ENCODE results near the gene SMIM44. TPM values are rescaled to one million over a fixed set of nuclear protein-coding genes. Genes with fewer than 3 reads are reported as not detected.
A peak's percentile ranks its signal among the peaks of the same experiment; 100 is the strongest.
"Not testable (repeated sequence)": the region's sequence is repeated elsewhere in the genome, so short reads cannot be mapped to it uniquely, and the experiment has no call there.

SMIM44 gene
- total and polyA plus RNA-seq, 3 experiments from 2014 or later: not detected

DNA sequence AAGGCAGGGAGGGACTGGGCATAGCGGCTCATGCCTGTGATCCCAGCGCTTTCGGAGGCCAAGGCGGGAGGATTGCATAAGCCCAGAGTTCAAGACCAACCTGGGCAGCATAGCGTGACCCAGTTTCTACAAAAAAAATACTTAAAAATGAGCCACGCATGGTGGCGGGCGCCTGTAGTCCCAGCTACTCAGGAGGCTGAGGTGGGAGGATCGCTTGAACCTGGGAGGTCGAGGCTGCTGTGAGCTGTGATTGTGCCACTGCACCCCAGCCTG lies 30.4 kb downstream of the SMIM44 start:
- H3K27me3 ChIP-seq (ENCODE audit: insufficient read depth, low read length, poor library complexity, severe bottlenecking); H3K9me3 Mint-ChIP-seq; H3K4me1 ChIP-seq (ENCODE audit: insufficient read depth, low read length); H3K4me3 Mint-ChIP-seq; DNase-seq; H3K27me3 Mint-ChIP-seq; H3K27ac Mint-ChIP-seq; CTCF ChIA-PET; H3K4me1 Mint-ChIP-seq; H3K4me3 ChIP-seq (ENCODE audit: low read length); H3K9me3 ChIP-seq (ENCODE audit: low read length); POLR2A ChIA-PET; H3K27ac ChIP-seq (ENCODE audit: low read depth, low read length); H3K36me3 ChIP-seq (ENCODE audit: insufficient read depth, low read length): not testable (repeated sequence)
- peaks cover 3 to 41% (median 3%) of the 10 kb centered on the region in 3 donors for H3K36me3 Mint-ChIP-seq

DNA sequence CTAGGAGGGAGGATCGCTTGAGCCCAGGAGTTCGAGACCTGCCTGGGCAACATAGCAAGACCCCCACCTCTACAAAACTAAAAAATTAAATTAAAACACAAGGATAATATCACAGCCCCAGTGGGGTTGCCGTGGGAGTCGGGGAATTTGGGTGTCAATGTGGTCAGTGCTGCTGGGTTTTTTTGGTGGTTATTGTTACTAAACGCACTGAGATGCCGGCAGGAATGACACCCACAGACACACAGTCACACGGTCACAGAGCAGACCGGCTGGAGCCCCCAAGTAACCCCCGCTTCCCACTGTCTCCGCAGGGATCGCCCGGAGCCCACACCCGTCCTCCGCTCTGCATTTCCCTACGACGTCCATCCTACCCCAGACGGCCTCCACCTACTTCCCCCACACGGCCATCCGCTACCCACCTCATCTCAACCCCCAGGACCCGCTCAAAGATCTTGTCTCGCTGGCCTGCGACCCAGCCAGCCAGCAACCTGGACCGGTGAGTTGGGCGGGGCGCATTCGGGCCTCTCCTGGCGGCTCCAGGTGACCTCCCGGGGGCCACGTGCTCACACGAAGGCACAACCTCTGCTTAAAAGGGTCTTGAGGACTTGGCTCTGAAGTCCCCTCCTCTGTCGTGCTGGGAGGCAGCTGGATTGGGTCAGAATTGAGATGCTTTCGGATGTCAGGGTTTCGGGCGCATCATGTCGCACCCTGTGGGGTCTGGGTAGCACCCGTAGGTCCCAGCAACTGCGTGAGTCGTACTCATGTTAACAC lies 30.9 kb downstream of the SMIM44 start:
- peaks cover 3 to 41% (median 3%) of the 10 kb centered on the region in 3 donors for H3K36me3 Mint-ChIP-seq
- no peaks in the 10 kb centered on the region for H3K27me3 ChIP-seq (ENCODE audit: insufficient read depth, low read length, poor library complexity, severe bottlenecking)
- no peaks in the 10 kb centered on the region for H3K4me1 Mint-ChIP-seq
- H3K4me1 ChIP-seq (ENCODE audit: insufficient read depth, low read length): no peaks in the 10 kb centered on the region
- peaks cover 9% of the 10 kb centered on the region for H3K36me3 ChIP-seq (ENCODE audit: insufficient read depth, low read length)
- no peaks in the 10 kb centered on the region for H3K9me3 Mint-ChIP-seq
- H3K4me3 Mint-ChIP-seq: no peak overlapping the region
- H3K9me3 ChIP-seq (ENCODE audit: low read length): no peaks in the 10 kb centered on the region
- DNase-seq: no peak
- ChIA-PET CTCF (no interaction called here), POLR2A (no interaction called here)
- H3K4me3 ChIP-seq (ENCODE audit: low read length): no peak overlapping the region
- H3K27ac Mint-ChIP-seq: no peak overlapping the region
- H3K27ac ChIP-seq (ENCODE audit: low read depth, low read length): no peak overlapping the region
- no peaks in the 10 kb centered on the region for H3K27me3 Mint-ChIP-seq

GRCh38 chr19:3451451-3451866 lies 31.8 kb downstream of the SMIM44 start:
- peaks cover 3 to 41% (median 3%) of the 10 kb centered on the region in 3 donors for H3K36me3 Mint-ChIP-seq
- peaks cover 9% of the 10 kb centered on the region for H3K36me3 ChIP-seq (ENCODE audit: insufficient read depth, low read length)
- H3K27me3 ChIP-seq (ENCODE audit: insufficient read depth, low read length, poor library complexity, severe bottlenecking): no peaks in the 10 kb centered on the region
- POLR2A ChIA-PET: no interaction called here
- no peaks in the 10 kb centered on the region for H3K27me3 Mint-ChIP-seq
- H3K27ac ChIP-seq (ENCODE audit: low read depth, low read length): no peak overlapping the region
- CTCF ChIA-PET: no interaction called here
- H3K27ac Mint-ChIP-seq: no peak overlapping the region
- H3K9me3 ChIP-seq (ENCODE audit: low read length): no peaks in the 10 kb centered on the region
- H3K9me3 Mint-ChIP-seq: no peaks in the 10 kb centered on the region
- H3K4me3 Mint-ChIP-seq: no peak overlapping the region
- no peaks in the 10 kb centered on the region for H3K4me1 ChIP-seq (ENCODE audit: insufficient read depth, low read length)
- no peak overlapping the region for H3K4me3 ChIP-seq (ENCODE audit: low read length)
- DNase-seq: no peak
- H3K4me1 Mint-ChIP-seq: no peaks in the 10 kb centered on the region

- no peaks in the 10 kb centered on the region for H3K4me1 Mint-ChIP-seq
- Histone ChIP-seq H3K4me1 (ENCODE audit: insufficient read depth, low read length) (no peaks in the 10 kb centered on the region), H3K36me3 (ENCODE audit: insufficient read depth, low read length) (peaks cover 9% of the 10 kb centered on the region), H3K4me3 (ENCODE audit: low read length) (no peak overlapping the region), H3K27me3 (ENCODE audit: insufficient read depth, low read length, poor library complexity, severe bottlenecking) (no peaks in the 10 kb centered on the region), H3K27ac (ENCODE audit: low read depth, low read length) (no peak overlapping the region), H3K9me3 (ENCODE audit: low read length) (no peaks in the 10 kb centered on the region)
- ChIA-PET CTCF (no interaction called here), POLR2A (interaction anchor here (0.7 kb wide), 1 partner anchor 86 kb away, joined by 3 read pairs; no protein-coding TSS in a partner anchor)
- H3K36me3 Mint-ChIP-seq: peaks cover 3 to 44% (median 3%) of the 10 kb centered on the region in 3 donors
- peak overlapping the region in 2 of 8 donors; percentile 28 to 43 for H3K27ac Mint-ChIP-seq
- no peak for DNase-seq
- H3K27me3 Mint-ChIP-seq: no peaks in the 10 kb centered on the region
- no peak overlapping the region for H3K4me3 Mint-ChIP-seq
- H3K9me3 Mint-ChIP-seq: no peaks in the 10 kb centered on the region
These were observed 32.3 kb downstream of the SMIM44 start for GRCh38 chr19:3450796-3451411.

DNA sequence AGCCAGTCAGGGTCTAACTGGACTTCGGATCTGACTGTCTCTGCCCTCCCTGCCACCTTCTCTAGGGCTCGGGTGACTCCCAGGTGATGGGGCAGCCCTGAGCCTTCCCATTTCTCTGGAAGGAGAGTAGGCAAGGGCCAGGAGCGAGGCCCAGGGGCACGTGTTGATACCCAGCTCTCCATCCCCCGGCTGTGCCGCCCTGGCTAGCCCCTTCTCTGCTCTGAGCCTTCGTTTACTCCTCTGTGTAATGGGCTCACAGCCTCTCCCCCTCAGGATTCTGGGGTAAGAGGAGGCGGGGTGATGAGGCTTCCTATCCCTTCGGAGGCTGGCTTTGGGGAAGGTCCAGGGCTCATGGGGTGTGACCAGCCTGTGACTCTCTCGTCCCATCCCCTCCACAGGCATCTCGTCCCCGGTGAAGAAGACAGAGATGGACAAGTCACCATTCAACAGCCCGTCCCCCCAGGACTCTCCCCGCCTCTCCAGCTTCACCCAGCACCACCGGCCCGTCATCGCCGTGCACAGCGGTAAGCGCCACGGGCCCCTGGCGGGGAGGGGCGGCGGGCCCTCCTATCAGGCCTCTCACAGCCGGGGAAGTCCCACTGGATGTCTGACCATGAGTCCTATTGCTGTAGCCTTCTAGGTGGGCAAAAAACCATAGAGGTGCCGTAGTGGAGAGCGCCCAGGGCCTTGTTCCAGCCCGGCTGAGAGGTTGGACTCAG lies 34.5 kb downstream of the SMIM44 start:
- Histone ChIP-seq H3K27ac (ENCODE audit: low read depth, low read length) (no peak overlapping the region), H3K27me3 (ENCODE audit: insufficient read depth, low read length, poor library complexity, severe bottlenecking) (no peaks in the 10 kb centered on the region), H3K36me3 (ENCODE audit: insufficient read depth, low read length) (peaks cover 5% of the 10 kb centered on the region), H3K4me3 (ENCODE audit: low read length) (no peak overlapping the region), H3K9me3 (ENCODE audit: low read length) (no peaks in the 10 kb centered on the region), H3K4me1 (ENCODE audit: insufficient read depth, low read length) (no peaks in the 10 kb centered on the region)
- Mint-ChIP-seq H3K4me1 (no peaks in the 10 kb centered on the region), H3K4me3 (no peak overlapping the region), H3K36me3 (peaks cover 3 to 36% (median 3%) of the 10 kb centered on the region in 3 donors), H3K9me3 (no peaks in the 10 kb centered on the region), H3K27ac (peak overlapping the region in 1 of 8 donors; percentile 75), H3K27me3 (no peaks in the 10 kb centered on the region)
- ChIA-PET CTCF (no interaction called here), POLR2A (interaction anchor here (0.6 kb wide), 1 partner anchor 10 kb away, joined by 6 read pairs; no protein-coding TSS in a partner anchor)
- DNase-seq: no peak

GRCh38 chr19:3446657-3447056 lies 36.6 kb downstream of the SMIM44 start:
- H3K9me3 Mint-ChIP-seq; H3K4me1 Mint-ChIP-seq; H3K27ac Mint-ChIP-seq; H3K4me3 ChIP-seq (ENCODE audit: low read length); H3K27me3 Mint-ChIP-seq; DNase-seq; H3K4me3 Mint-ChIP-seq; H3K27me3 ChIP-seq (ENCODE audit: insufficient read depth, low read length, poor library complexity, severe bottlenecking); H3K27ac ChIP-seq (ENCODE audit: low read depth, low read length); H3K36me3 ChIP-seq (ENCODE audit: insufficient read depth, low read length); H3K4me1 ChIP-seq (ENCODE audit: insufficient read depth, low read length); POLR2A ChIA-PET; H3K9me3 ChIP-seq (ENCODE audit: low read length): not testable (repeated sequence)
- CTCF ChIA-PET: interaction anchor here (0.6 to 1.7 kb wide), 2 partner anchors 17 to 252 kb away, joined by 4 read pairs; no protein-coding TSS in a partner anchor
- peaks cover 3 to 23% (median 3%) of the 10 kb centered on the region in 3 donors for H3K36me3 Mint-ChIP-seq

- no peak for DNase-seq
- Mint-ChIP-seq H3K27me3 (no peaks in the 10 kb centered on the region), H3K36me3 (peaks cover 0 to 15% (median 0%) of the 10 kb centered on the region in 3 donors), H3K4me1 (peaks cover 0 to 4% (median 0%) of the 10 kb centered on the region in 3 donors), H3K27ac (peak overlapping the region in 1 of 8 donors; percentile 29), H3K9me3 (no peaks in the 10 kb centered on the region), H3K4me3 (no peak overlapping the region)
- no peak overlapping the region for H3K4me3 ChIP-seq (ENCODE audit: low read length)
- H3K4me1 ChIP-seq (ENCODE audit: insufficient read depth, low read length): no peaks in the 10 kb centered on the region
- H3K9me3 ChIP-seq (ENCODE audit: low read length): no peaks in the 10 kb centered on the region
- CTCF ChIA-PET: interaction anchor here (0.5 kb wide), 1 partner anchor 35 kb away, joined by 3 read pairs; no protein-coding TSS in a partner anchor
- POLR2A ChIA-PET: no interaction called here
- no peaks in the 10 kb centered on the region for H3K36me3 ChIP-seq (ENCODE audit: insufficient read depth, low read length)
- no peaks in the 10 kb centered on the region for H3K27me3 ChIP-seq (ENCODE audit: insufficient read depth, low read length, poor library complexity, severe bottlenecking)
- H3K27ac ChIP-seq (ENCODE audit: low read depth, low read length): no peak overlapping the region
These were observed 38.5 kb downstream of the SMIM44 start for GRCh38 chr19:3444695-3445234.
